HEK293 (cell line): Measurements from ENCODE around the gene APLF.

Experiments
- CTCF ChIA-PET: fragments of 350-600 bp; formaldehyde crosslinking; extraction: SDS; loops from one replicate; lab custom pipeline; 2021; ENCODE audit warnings: antibody characterized with exemption; lab: Yijun Ruan, JAX
- POLR2A ChIA-PET: fragments of 300-600 bp; formaldehyde crosslinking; extraction: SDS; loops from one replicate; lab custom pipeline; 2020; ENCODE audit warnings: antibody characterized with exemption, inconsistent platforms; lab: Yijun Ruan, JAX
- H3K27ac ChIP-seq: fragments of 200-500 bp; sonication (Bioruptor generic); 2 replicates; pipeline ENCODE4 v1.5.1; 2014; ENCODE audit warnings: low read depth, low read length, control low read depth, inconsistent platforms; ENCODE audit errors: extremely low read depth
- H3K36me3 ChIP-seq, 2 experiments: fragments of 200-500 bp in 1 of 2; sonication (Bioruptor generic) in 1 of 2; 1 replicate in 1 of 2; 2 replicates in 1 of 2; pipeline ENCODE4 v1.5.1; 2014 to 2017; ENCODE audit warnings: inconsistent platforms in 2 of 2, low read length in 2 of 2; ENCODE audit not compliant: control insufficient read depth in 2 of 2, insufficient read depth in 1 of 2
- H3K4me1 ChIP-seq: fragments of 200-500 bp; sonication (Bioruptor generic); 2 replicates; pipeline ENCODE4 v1.5.1; 2014; ENCODE audit warnings: mild to moderate bottlenecking, low read length, inconsistent platforms; ENCODE audit not compliant: control insufficient read depth, insufficient read depth
- H3K4me3 ChIP-seq: 2 replicates; pipeline ENCODE4 v1.5.1; 2011; ENCODE audit warnings: low read depth, mild to moderate bottlenecking, control low read depth, low read length, moderate library complexity
- H3K9me3 ChIP-seq: fragments of 200-500 bp; sonication (Bioruptor generic); 2 replicates; pipeline ENCODE4 v1.5.1; 2014; ENCODE audit warnings: low read depth, low read length, inconsistent platforms; ENCODE audit not compliant: control insufficient read depth, insufficient read depth
- BCL11B ChIP-seq: fragments of 450-650 bp; formaldehyde crosslinking; IDR thresholded peaks from 2 replicates; pipeline ENCODE4 v1.5.1; 2016; ENCODE audit warnings: low read depth, missing biosample characterization, missing genetic modification characterization
- INSM2 ChIP-seq: fragments of 450-650 bp; formaldehyde crosslinking; IDR thresholded peaks from 2 replicates; pipeline ENCODE4 v1.5.1; 2016; ENCODE audit warnings: missing biosample characterization, missing genetic modification characterization
- MEIS1 ChIP-seq: sonication (generic); formaldehyde crosslinking; IDR thresholded peaks from 2 replicates; pipeline ENCODE4 v1.8.1; 2022; ENCODE audit warnings: missing genetic modification reagents, mild to moderate bottlenecking, borderline replicate concordance
- SCRT2 ChIP-seq: fragments of 450-650 bp; formaldehyde crosslinking; IDR thresholded peaks from 2 replicates; pipeline ENCODE4 v1.5.1; 2016; ENCODE audit warnings: missing biosample characterization, missing genetic modification characterization
- SP7 ChIP-seq: fragments of 450-650 bp; formaldehyde crosslinking; IDR thresholded peaks from 2 replicates; pipeline ENCODE4 v1.5.1; 2016; ENCODE audit warnings: missing biosample characterization, missing genetic modification characterization
- TSHZ1 ChIP-seq: fragments of 450-650 bp; formaldehyde crosslinking; IDR thresholded peaks from 2 replicates; pipeline ENCODE4 v1.5.1; 2016; ENCODE audit warnings: missing biosample characterization, missing genetic modification characterization, borderline replicate concordance
- YY1 ChIP-seq: fragments of 450-650 bp; formaldehyde crosslinking; IDR thresholded peaks from 2 replicates; pipeline ENCODE4 v1.5.1; 2018; ENCODE audit warnings: missing biosample characterization, missing genetic modification characterization
- YY2 ChIP-seq: fragments of 450-650 bp; formaldehyde crosslinking; IDR thresholded peaks from 2 replicates; pipeline ENCODE4 v1.5.1; 2016; ENCODE audit warnings: missing biosample characterization, missing genetic modification characterization
- ZBTB44 ChIP-seq: fragments of 450-650 bp; IDR thresholded peaks from 2 replicates; pipeline ENCODE4 v1.5.1; 2018; ENCODE audit warnings: missing biosample characterization, mild to moderate bottlenecking, missing genetic modification characterization
- ZNF16 ChIP-seq: fragments of 450-650 bp; formaldehyde crosslinking; IDR thresholded peaks from 2 replicates; pipeline ENCODE4 v1.5.1; 2016; ENCODE audit warnings: low read depth, missing biosample characterization, missing genetic modification characterization
- ZNF214 ChIP-seq: fragments of 450-650 bp; formaldehyde crosslinking; IDR thresholded peaks from 2 replicates; pipeline ENCODE4 v1.5.1; 2017; ENCODE audit warnings: missing biosample characterization, mild to moderate bottlenecking, missing genetic modification characterization, borderline replicate concordance
- ZNF324 ChIP-seq: fragments of 450-650 bp; formaldehyde crosslinking; IDR thresholded peaks from 2 replicates; pipeline ENCODE4 v1.5.1; 2016; ENCODE audit warnings: missing biosample characterization, missing genetic modification characterization
- ZNF37A ChIP-seq: fragments of 450-650 bp; IDR thresholded peaks from 2 replicates; pipeline ENCODE4 v1.5.1; 2018; ENCODE audit warnings: missing biosample characterization, missing genetic modification characterization
- ZNF514 ChIP-seq: fragments of 450-650 bp; formaldehyde crosslinking; IDR thresholded peaks from 2 replicates; pipeline ENCODE4 v1.5.1; 2016; ENCODE audit warnings: missing biosample characterization, missing genetic modification characterization
- ZNF585B ChIP-seq: fragments of 450-650 bp; formaldehyde crosslinking; IDR thresholded peaks from 2 replicates; pipeline ENCODE4 v1.5.1; 2016; ENCODE audit warnings: missing biosample characterization, missing genetic modification characterization
- ZNF629 ChIP-seq: fragments of 450-650 bp; formaldehyde crosslinking; IDR thresholded peaks from 2 replicates; pipeline ENCODE4 v1.5.1; 2017; ENCODE audit warnings: missing biosample characterization, missing genetic modification characterization
- ZNF645 ChIP-seq: fragments of 450-650 bp; formaldehyde crosslinking; IDR thresholded peaks from 2 replicates; pipeline ENCODE4; 2016; ENCODE audit warnings: missing biosample characterization, missing genetic modification characterization
- ZNF785 ChIP-seq: fragments of 450-650 bp; formaldehyde crosslinking; IDR thresholded peaks from 2 replicates; pipeline ENCODE4 v1.5.1; 2016; ENCODE audit warnings: missing biosample characterization, missing genetic modification characterization
- ZNF830 ChIP-seq: fragments of 450-650 bp; IDR thresholded peaks from 2 replicates; pipeline ENCODE4 v1.5.0; 2018; ENCODE audit warnings: missing biosample characterization, missing genetic modification characterization, low read depth, mild to moderate bottlenecking, moderate library complexity

Gene APLF

GRCh38 chr2:68447118-68447517, 20.3 kb upstream of the APLF start:
- CTCF ChIA-PET = no interaction called here

GRCh38 chr2:68448671-68449653, 18.4 kb upstream of the APLF start:
- H3K4me1 ChIP-seq = no peaks in the 10 kb centered on the region
- no peak for TF ChIP-seq ZNF830
- no peak for TF ChIP-seq ZNF37A (tag by site-specific recombination)
- TF ChIP-seq ZNF785 (tag by site-specific recombination) = no peak
- TF ChIP-seq SP7 = no peak
- no peak for TF ChIP-seq ZNF629 (tag by site-specific recombination)
- TF ChIP-seq BCL11B (tag by site-specific recombination) = no peak
- TF ChIP-seq INSM2 (tag by site-specific recombination) = no peak
- no peak for TF ChIP-seq ZNF16 (tag by site-specific recombination)
- TF ChIP-seq ZNF585B (tag by site-specific recombination) = no peak
- no peak for TF ChIP-seq ZBTB44
- no peak for TF ChIP-seq ZNF214 (tag by site-specific recombination)
- no peak for TF ChIP-seq ZNF514
- TF ChIP-seq MEIS1 = no peak
- no peak for TF ChIP-seq SCRT2
- no peak for TF ChIP-seq ZNF324
- no peak for TF ChIP-seq YY1 (tag by site-specific recombination)
- no peak for TF ChIP-seq TSHZ1 (tag by site-specific recombination)
- CTCF ChIA-PET = interaction anchor here (0.6 to 0.9 kb wide), 2 partner anchors 15 to 562 kb away, joined by 3 to 5 read pairs; no protein-coding TSS in a partner anchor
- no peaks in the 10 kb centered on the region for H3K36me3 ChIP-seq
- H3K4me3 ChIP-seq = no peak overlapping the region
- H3K9me3 ChIP-seq = no peaks in the 10 kb centered on the region
- no peak overlapping the region for H3K27ac ChIP-seq
- POLR2A ChIA-PET = no interaction called here

More at GRCh38 chr2:68447118-68447517, 20.3 kb upstream of the APLF start:
- Histone ChIP-seq H3K9me3 (no peaks in the 10 kb centered on the region), H3K4me1 (no peaks in the 10 kb centered on the region), H3K27ac (no peak overlapping the region), H3K36me3 (no peaks in the 10 kb centered on the region), H3K4me3 (no peak overlapping the region)
- TF ChIP-seq YY2 (tag by site-specific recombination) = no peak
- no peak for TF ChIP-seq ZNF645
- POLR2A ChIA-PET = no interaction called here
